Suprapubic skin (tissue), 4 donors: ENCODE measurements around the gene SLC26A9. TPM values are rescaled to one million over a fixed set of nuclear protein-coding genes. Genes with fewer than 3 reads are reported as not detected.

Experiments
- DNase-seq, 2 donors: peaks; one replicate each; pipeline ENCODE4 v3.0.0-alpha.2; 2019; ENCODE audit warnings: low spot score in 2 of 2
- H3K27ac ChIP-seq: fragments of 200-600 bp; sonication (generic); one replicate; pipeline ENCODE4 v1.5.1; 2019
- H3K27me3 ChIP-seq: fragments of 200-600 bp; sonication (generic); one replicate; pipeline ENCODE4 v1.5.1; 2019
- H3K36me3 ChIP-seq: fragments of 200-600 bp; sonication (generic); one replicate; pipeline ENCODE4 v1.5.1; 2019
- H3K4me1 ChIP-seq: fragments of 200-600 bp; sonication (generic); one replicate; pipeline ENCODE4 v1.5.1; 2019
- H3K4me3 ChIP-seq: fragments of 200-600 bp; sonication (generic); one replicate; pipeline ENCODE4 v1.5.1; 2019; ENCODE audit warnings: mild to moderate bottlenecking
- H3K9me3 ChIP-seq: fragments of 200-600 bp; sonication (generic); one replicate; pipeline ENCODE4 v1.5.1; 2019
- EP300 ChIP-seq: sonication (generic); formaldehyde crosslinking; IDR thresholded peaks from one replicate; pipeline ENCODE4 v1.6.1; 2017; ENCODE audit warnings: antibody characterized with exemption
- POLR2A ChIP-seq, 2 donors: fragments of 450-650 bp; IDR thresholded peaks; one replicate each; pipeline ENCODE4 v1.6.1; 2017; ENCODE audit warnings: antibody characterized with exemption in 2 of 2, mild to moderate bottlenecking in 2 of 2, moderate library complexity in 2 of 2
- POLR2AphosphoS5 ChIP-seq, 3 donors: sonication (generic); formaldehyde crosslinking; IDR thresholded peaks; one replicate each; pipeline ENCODE4 v1.6.1; 2017; ENCODE audit warnings: antibody characterized with exemption in 3 of 3
- WGBS: methylation state at CpG from one replicate; pipeline ENCODE4 v1.1.5; 2018; 5-methylcytosine and 5-hydroxymethylcytosine counted together
- total RNA-seq, 4 donors: library from RNA; depleted of rRNA; stranded (reverse); fragments of >200 nt; gene quantifications; one replicate each; pipeline ENCODE4 v1.1.0, GENCODE V29; 2016
- TF ChIP-seq, protein P1 (sequence below), 2 donors: fragments of 200-600 bp in 1 of 2; fragments of 450-650 bp in 1 of 2; sonication (generic) in 1 of 2; IDR thresholded peaks; one replicate each; pipeline ENCODE4 v1.5.1; 2016 to 2019; ENCODE audit warnings: antibody characterized with exemption in 2 of 2, mild to moderate bottlenecking in 1 of 2, moderate library complexity in 1 of 2

Gene SLC26A9
- total RNA-seq, 4 donors from 2014 or later, result 5.7 to 7.2 (median 6.6) TPM

DNA sequence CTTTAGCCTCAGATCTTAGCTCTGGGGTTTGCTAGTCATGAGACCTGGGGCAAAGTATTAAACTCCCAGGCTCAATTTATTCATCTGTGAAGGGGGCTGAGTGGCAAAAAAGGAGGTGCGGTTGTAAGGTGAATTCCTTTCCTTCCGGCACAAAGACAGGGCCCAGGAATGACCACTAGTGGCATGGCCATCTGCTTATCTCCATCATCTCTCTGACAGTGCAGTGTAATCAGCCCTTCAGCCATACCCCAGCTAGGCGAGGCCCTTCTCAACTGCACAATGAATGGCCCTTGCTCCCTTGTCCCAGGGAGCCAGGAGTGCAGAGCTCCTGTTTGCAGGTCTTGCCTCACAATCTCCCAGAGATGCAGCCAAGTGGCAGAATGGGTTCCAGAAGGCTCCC, 5.6 kb upstream of the SLC26A9 start:
- peaks cover 48% of the 10 kb centered on the region for H3K27me3 ChIP-seq
- 92% methylated on average over 2 of the region's 3 CpGs for WGBS

DNA sequence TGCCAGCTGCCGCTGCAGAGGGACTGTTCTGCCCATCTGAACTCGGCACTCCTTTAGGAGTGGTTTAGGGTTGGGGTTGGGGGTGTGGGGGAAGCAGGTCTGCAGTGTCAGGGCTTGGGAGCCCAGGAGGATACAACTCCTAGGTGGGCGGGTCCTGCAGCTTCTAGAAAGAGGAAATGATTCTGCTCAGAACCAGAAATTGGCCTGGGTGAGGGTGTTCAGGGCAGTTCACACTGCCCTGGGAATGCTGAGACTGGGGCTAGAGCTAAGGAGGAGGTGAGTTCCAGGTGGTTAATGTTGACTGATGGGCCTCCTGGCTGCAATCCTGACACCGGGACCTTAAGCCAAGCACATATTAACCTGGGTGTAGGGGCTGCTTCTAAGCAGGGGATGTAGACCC, 4.8 kb upstream of the SLC26A9 start:
- TF ChIP-seq, protein P1, sequence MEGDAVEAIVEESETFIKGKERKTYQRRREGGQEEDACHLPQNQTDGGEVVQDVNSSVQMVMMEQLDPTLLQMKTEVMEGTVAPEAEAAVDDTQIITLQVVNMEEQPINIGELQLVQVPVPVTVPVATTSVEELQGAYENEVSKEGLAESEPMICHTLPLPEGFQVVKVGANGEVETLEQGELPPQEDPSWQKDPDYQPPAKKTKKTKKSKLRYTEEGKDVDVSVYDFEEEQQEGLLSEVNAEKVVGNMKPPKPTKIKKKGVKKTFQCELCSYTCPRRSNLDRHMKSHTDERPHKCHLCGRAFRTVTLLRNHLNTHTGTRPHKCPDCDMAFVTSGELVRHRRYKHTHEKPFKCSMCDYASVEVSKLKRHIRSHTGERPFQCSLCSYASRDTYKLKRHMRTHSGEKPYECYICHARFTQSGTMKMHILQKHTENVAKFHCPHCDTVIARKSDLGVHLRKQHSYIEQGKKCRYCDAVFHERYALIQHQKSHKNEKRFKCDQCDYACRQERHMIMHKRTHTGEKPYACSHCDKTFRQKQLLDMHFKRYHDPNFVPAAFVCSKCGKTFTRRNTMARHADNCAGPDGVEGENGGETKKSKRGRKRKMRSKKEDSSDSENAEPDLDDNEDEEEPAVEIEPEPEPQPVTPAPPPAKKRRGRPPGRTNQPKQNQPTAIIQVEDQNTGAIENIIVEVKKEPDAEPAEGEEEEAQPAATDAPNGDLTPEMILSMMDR (IDR thresholded peaks at IDR 0.05), result no peak
- TF ChIP-seq EP300 (no peak), POLR2AphosphoS5 (IDR thresholded peaks at IDR 0.05) (no peak), POLR2A (IDR thresholded peaks at IDR 0.05) (no peak)
- peaks cover 56% of the 10 kb centered on the region for H3K4me1 ChIP-seq
- H3K9me3 ChIP-seq, result no peaks in the 10 kb centered on the region
- H3K27me3 ChIP-seq, result peaks cover 53% of the 10 kb centered on the region
- H3K36me3 ChIP-seq, result no peaks in the 10 kb centered on the region
- H3K27ac ChIP-seq, result no peak overlapping the region
- H3K4me3 ChIP-seq, result no peak overlapping the region
- no peak for DNase-seq
- 87% methylated on average over 3 of the region's 4 CpGs for WGBS

More for the DNA sequence above, 5.6 kb upstream of the SLC26A9 start:
- Histone ChIP-seq H3K4me1 (peaks cover 56% of the 10 kb centered on the region), H3K36me3 (no peaks in the 10 kb centered on the region), H3K27ac (no peak overlapping the region), H3K4me3 (no peak overlapping the region), H3K9me3 (no peaks in the 10 kb centered on the region)
- TF ChIP-seq EP300 (no peak), POLR2A (IDR thresholded peaks at IDR 0.05) (no peak), POLR2AphosphoS5 (IDR thresholded peaks at IDR 0.05) (no peak)
- TF ChIP-seq, protein P1 (IDR thresholded peaks at IDR 0.05), result no peak
- no peak for DNase-seq

DNA sequence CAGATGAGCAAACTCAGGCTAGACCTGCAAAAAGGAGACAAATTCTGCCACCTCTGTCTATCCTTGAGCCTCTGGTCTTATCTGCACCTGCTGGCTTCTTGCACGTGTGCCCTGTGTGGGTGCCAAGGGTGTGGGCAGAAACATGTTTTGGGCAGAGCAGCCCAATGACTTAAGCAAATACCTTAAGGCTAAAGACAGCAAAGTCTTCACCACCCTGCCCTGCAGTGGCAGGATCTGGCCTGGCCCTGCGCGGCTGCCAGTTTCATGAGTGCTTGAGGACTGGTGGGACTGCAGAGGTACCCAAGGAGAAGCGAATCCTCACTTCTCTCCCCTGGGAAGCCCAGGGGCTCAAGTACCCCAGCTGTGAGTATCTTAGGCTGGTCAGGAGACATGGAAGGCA, 3.8 kb upstream of the SLC26A9 start:
- H3K4me1 ChIP-seq, result peaks cover 55% of the 10 kb centered on the region
- 73% methylated on average over 4 of the region's 4 CpGs for WGBS

DNA sequence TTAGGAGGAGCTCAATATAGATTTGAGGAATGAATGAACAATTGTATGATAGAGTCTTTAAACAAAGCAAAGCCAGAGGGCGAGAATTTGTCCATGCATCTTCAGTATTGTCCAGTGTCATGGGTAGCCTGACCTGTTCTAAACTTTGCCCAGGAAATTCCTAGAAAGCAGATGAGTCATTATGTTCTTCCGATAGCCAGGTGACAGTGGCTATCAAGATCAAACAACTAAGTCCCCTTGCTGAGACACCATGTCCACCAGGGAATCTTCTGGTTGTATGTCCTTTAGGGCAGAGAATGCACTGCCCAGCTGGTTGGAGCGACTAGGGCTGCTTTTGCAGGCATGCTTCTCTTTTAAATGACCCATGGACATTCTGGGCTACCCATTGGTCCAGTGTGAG, 1.8 kb upstream of the SLC26A9 start:
- no peak overlapping the region for H3K27ac ChIP-seq
- 89% methylated on average over 2 of the region's 3 CpGs for WGBS
- TF ChIP-seq, protein P1 (IDR thresholded peaks at IDR 0.05), result no peak
- TF ChIP-seq POLR2A (IDR thresholded peaks at IDR 0.05) (no peak), EP300 (no peak), POLR2AphosphoS5 (IDR thresholded peaks at IDR 0.05) (no peak)

More for the DNA sequence above, 3.8 kb upstream of the SLC26A9 start:
- no peaks in the 10 kb centered on the region for H3K36me3 ChIP-seq
- peaks cover 58% of the 10 kb centered on the region for H3K27me3 ChIP-seq
- no peaks in the 10 kb centered on the region for H3K9me3 ChIP-seq
- no peak for DNase-seq
- TF ChIP-seq POLR2A (IDR thresholded peaks at IDR 0.05), result no peak
- no peak for TF ChIP-seq EP300
- TF ChIP-seq POLR2AphosphoS5 (IDR thresholded peaks at IDR 0.05), result no peak
- TF ChIP-seq, protein P1 (IDR thresholded peaks at IDR 0.05), result no peak
- no peak overlapping the region for H3K27ac ChIP-seq
- H3K4me3 ChIP-seq, result no peak overlapping the region

DNA sequence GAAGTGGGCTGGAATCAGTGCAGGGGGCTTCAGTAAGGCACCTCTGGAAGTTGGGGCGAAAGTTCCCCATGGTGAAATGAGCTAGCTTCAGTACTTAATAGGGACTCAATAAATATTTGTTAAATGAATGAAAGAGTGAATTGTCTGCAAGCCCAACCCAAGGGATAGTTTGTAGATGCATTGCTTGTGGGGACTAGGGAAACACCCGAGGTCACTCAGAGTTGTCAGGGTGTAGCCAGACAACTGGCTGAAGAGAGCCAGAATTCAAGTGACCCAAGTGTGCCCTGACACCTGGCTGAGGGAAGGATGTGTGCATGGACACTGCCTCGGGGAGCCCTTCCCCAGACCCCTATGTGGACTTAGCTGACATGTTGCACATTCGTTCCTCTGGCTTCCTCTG, 1.3 kb upstream of the SLC26A9 start:
- peaks cover 30% of the 10 kb centered on the region for H3K4me1 ChIP-seq
- WGBS, result 82% methylated on average over 4 of the region's 4 CpGs
- no peaks in the 10 kb centered on the region for H3K36me3 ChIP-seq
- no peak overlapping the region for H3K4me3 ChIP-seq
- H3K27ac ChIP-seq, result no peak overlapping the region
- no peaks in the 10 kb centered on the region for H3K9me3 ChIP-seq
- peaks cover 77% of the 10 kb centered on the region for H3K27me3 ChIP-seq
- no peak for DNase-seq
- TF ChIP-seq POLR2AphosphoS5 (IDR thresholded peaks at IDR 0.05), result no peak
- TF ChIP-seq POLR2A (IDR thresholded peaks at IDR 0.05), result no peak

More for the DNA sequence above, 1.8 kb upstream of the SLC26A9 start:
- Histone ChIP-seq H3K27me3 (peaks cover 71% of the 10 kb centered on the region), H3K9me3 (no peaks in the 10 kb centered on the region), H3K4me1 (peaks cover 36% of the 10 kb centered on the region), H3K36me3 (no peaks in the 10 kb centered on the region), H3K4me3 (no peak overlapping the region)
- no peak for DNase-seq

DNA sequence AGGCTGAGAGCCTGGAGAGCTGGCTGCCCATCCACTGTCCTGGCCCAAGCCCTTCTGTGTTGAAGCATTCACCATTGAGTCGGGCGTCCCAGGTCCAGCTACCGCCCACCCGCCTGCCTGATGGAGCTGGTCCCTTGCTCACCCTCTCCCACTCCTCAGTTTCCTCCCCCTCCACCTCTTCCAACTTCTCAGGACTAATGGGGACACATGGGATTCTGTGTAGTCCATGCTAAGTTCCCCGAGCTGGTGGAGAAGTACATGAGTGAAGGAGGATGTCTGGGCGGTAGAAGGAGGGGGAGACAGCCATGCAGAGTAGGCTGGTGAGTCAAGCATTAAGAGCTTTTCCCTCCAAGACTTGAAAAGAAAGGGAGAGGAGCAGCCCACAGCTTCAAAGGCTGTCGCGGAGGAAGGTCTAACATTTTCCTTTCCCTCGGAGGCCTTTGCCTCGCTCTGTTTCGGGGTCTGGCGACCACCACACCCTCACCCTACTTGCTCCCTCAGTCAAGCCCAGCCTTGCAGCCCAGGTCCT, 561 bp downstream of the SLC26A9 start:
- Histone ChIP-seq H3K27ac (no peak overlapping the region), H3K4me3 (no peak overlapping the region), H3K36me3 (no peaks in the 10 kb centered on the region), H3K4me1 (peaks cover 15% of the 10 kb centered on the region), H3K9me3 (no peaks in the 10 kb centered on the region), H3K27me3 (peaks cover 92% of the 10 kb centered on the region)
- TF ChIP-seq, protein P1 (IDR thresholded peaks at IDR 0.05), result no peak
- TF ChIP-seq POLR2AphosphoS5 (IDR thresholded peaks at IDR 0.05) (no peak), POLR2A (IDR thresholded peaks at IDR 0.05) (no peak), EP300 (no peak)
- no peak for DNase-seq
- WGBS, result 70% methylated on average over 12 of the region's 12 CpGs
